Measurements from ENCODE around the gene SLC30A4. TPM values are rescaled to one million over a fixed set of nuclear protein-coding genes. Genes with fewer than 3 reads are reported as not detected.

The SLC30A4 gene
- total and polyA plus RNA-seq, 2 of the 4 experiments (the other 2 are of a cell fraction), result 2.1 to 5.6 TPM

GRCh38 chr15:45454814-45455213 is 67.7 kb downstream of the SLC30A4 start:
- H2BK5ac ChIP-seq (ENCODE audit: low read depth, low read length, poor library complexity, severe bottlenecking), result peak overlapping the region; percentile 85
- peak overlapping the region; percentile 85 for H4K91ac ChIP-seq (ENCODE audit: insufficient read depth, low read depth, low read length)
- ChIA-PET POLR2A (ENCODE audit: unreplicated experiment) (no interaction called here), CTCF (interaction anchor here (1.0 to 3.7 kb wide), 2 partner anchors 25 to 26 kb away, joined by 3 to 48 read pairs; no protein-coding TSS in a partner anchor)
- no TSS peak for BruUV-seq (replicated peaks)
- peak overlapping the region; percentile 48 for H3K9ac ChIP-seq (ENCODE audit: low read depth, low read length)
- H3K27me3 ChIP-seq (ENCODE audit: control insufficient read depth, insufficient read depth, low read length), result no peaks in the 10 kb centered on the region
- H4K20me1 ChIP-seq (ENCODE audit: insufficient read depth, low read length), result no peaks in the 10 kb centered on the region
- peak overlapping the region; percentile 93; the same call in 2 of the 3 replicates for H2BK15ac ChIP-seq (ENCODE audit: low read depth, low read length)
- no peak overlapping the region for H3K4me3 ChIP-seq (ENCODE audit: insufficient read depth, low read depth, low read length)
- peak overlapping the region; percentile 89 for H2BK120ac ChIP-seq (ENCODE audit: low read depth, low read length)
- H3K79me1 ChIP-seq (ENCODE audit: low read depth in 1 of 2, low read length in 2 of 2), result no peaks in the 10 kb centered on the region; a peak in 1 of 4 replicates
- H4K5ac ChIP-seq (ENCODE audit: low read depth, low read length), result peak overlapping the region; percentile 63
- H3K14ac ChIP-seq (replicated peaks; ENCODE audit: low read depth, low read length), result peak overlapping the region; percentile 61
- WGBS, 2 experiments (ENCODE audit: extremely low coverage in 2 of 2, insufficient read length in 1 of 2), result 2% methylated on average over 8 of the region's 8 CpGs; no CpG with 5 or more reads in 1 of the 2 experiments
- peak overlapping the region; percentile 91 for H2AK5ac ChIP-seq (ENCODE audit: low read depth, low read length)
- peak overlapping the region; percentile 86 for H2AFZ ChIP-seq (replicated peaks; ENCODE audit: low read length, poor library complexity)
- H3K4me1 ChIP-seq (ENCODE audit: control insufficient read depth, insufficient read depth, low read length), result peaks cover 19% of the 10 kb centered on the region
- peak; percentile 67 for ATAC-seq (ENCODE audit: low read depth)
- no peaks in the 10 kb centered on the region; the same call in none of the 2 replicates for H3K9me1 ChIP-seq (ENCODE audit: insufficient read depth, low read length)
- peak overlapping the region; percentile 83 to 97 for H4K8ac ChIP-seq (ENCODE audit: low read depth in 2 of 2, low read length in 2 of 2)
- H3K27ac ChIP-seq (ENCODE audit: insufficient read depth, low read length), result peak overlapping the region; percentile 65
- dilution Hi-C loops (cut with HindIII; ENCODE audit: low sequenced_read_pairs, unreplicated experiment) (no loop called here), intact Hi-C loops (cut with micrococcal nuclease) (no loop called here), in situ Hi-C loops (cut with MboI; ENCODE audit: low sequenced_read_pairs) (loop anchor here (10.0 kb wide), 1 partner anchor 160 kb away; no protein-coding TSS in a partner anchor)
- peak; percentile 98 for DNase-seq
- peak overlapping the region; percentile 87 for H3K4ac ChIP-seq (ENCODE audit: low read depth, low read length)
- H3K36me3 ChIP-seq (ENCODE audit: control insufficient read depth, insufficient read depth, low read length), result no peaks in the 10 kb centered on the region
- H2BK20ac ChIP-seq (ENCODE audit: low read depth, low read length), result peak overlapping the region; percentile 90
- TF ChIP-seq RAD21 (IDR thresholded peaks at IDR 0.05; ENCODE audit: low read length), result peak; percentile 10; the same call in 1 of the 2 replicates
- TF ChIP-seq POLR2A (IDR thresholded peaks at IDR 0.05; ENCODE audit: low read depth, low read length), result no peak
- TF ChIP-seq, protein P1, sequence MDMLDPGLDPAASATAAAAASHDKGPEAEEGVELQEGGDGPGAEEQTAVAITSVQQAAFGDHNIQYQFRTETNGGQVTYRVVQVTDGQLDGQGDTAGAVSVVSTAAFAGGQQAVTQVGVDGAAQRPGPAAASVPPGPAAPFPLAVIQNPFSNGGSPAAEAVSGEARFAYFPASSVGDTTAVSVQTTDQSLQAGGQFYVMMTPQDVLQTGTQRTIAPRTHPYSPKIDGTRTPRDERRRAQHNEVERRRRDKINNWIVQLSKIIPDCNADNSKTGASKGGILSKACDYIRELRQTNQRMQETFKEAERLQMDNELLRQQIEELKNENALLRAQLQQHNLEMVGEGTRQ (IDR thresholded peaks at IDR 0.05; ENCODE audit: low read depth, low read length), result no peak
- TF ChIP-seq RCOR1 (IDR thresholded peaks at IDR 0.05; ENCODE audit: insufficient replicate concordance, low read length), result peak; percentile 46
- TF ChIP-seq FOS (IDR thresholded peaks at IDR 0.05; ENCODE audit: low read depth, low read length), result no peak
- TF ChIP-seq CEBPB (IDR thresholded peaks at IDR 0.05; ENCODE audit: low read depth, low read length), result peak; percentile 76
- TF ChIP-seq RFX5 (IDR thresholded peaks at IDR 0.05; ENCODE audit: low read depth, low read length), result no peak
- TF ChIP-seq MAZ (IDR thresholded peaks at IDR 0.05; ENCODE audit: borderline replicate concordance, low read depth, low read length), result no peak; the same call in 1 of the 2 replicates
- TF ChIP-seq, protein P2, sequence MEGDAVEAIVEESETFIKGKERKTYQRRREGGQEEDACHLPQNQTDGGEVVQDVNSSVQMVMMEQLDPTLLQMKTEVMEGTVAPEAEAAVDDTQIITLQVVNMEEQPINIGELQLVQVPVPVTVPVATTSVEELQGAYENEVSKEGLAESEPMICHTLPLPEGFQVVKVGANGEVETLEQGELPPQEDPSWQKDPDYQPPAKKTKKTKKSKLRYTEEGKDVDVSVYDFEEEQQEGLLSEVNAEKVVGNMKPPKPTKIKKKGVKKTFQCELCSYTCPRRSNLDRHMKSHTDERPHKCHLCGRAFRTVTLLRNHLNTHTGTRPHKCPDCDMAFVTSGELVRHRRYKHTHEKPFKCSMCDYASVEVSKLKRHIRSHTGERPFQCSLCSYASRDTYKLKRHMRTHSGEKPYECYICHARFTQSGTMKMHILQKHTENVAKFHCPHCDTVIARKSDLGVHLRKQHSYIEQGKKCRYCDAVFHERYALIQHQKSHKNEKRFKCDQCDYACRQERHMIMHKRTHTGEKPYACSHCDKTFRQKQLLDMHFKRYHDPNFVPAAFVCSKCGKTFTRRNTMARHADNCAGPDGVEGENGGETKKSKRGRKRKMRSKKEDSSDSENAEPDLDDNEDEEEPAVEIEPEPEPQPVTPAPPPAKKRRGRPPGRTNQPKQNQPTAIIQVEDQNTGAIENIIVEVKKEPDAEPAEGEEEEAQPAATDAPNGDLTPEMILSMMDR (conservative IDR thresholded peaks at IDR 0.05; ENCODE audit: low read depth, low read length), result peak; percentile 28; the same call in 1 of the 2 replicates
- TF ChIP-seq BHLHE40 (IDR thresholded peaks at IDR 0.05; ENCODE audit: low read depth, low read length), result peak; percentile 46; the same call in 1 of the 2 replicates
- TF ChIP-seq ELK1 (IDR thresholded peaks at IDR 0.05; ENCODE audit: borderline replicate concordance, low read depth, low read length), result no peak
- H3K9me3 ChIP-seq (ENCODE audit: control insufficient read depth, insufficient read depth, low read length), result no peaks in the 10 kb centered on the region
- peak overlapping the region; percentile 38; the same call in 1 of the 2 replicates for H3K56ac ChIP-seq (ENCODE audit: extremely low read depth, insufficient read depth, low read length)
- peak overlapping the region; percentile 51 for H3K23ac ChIP-seq (ENCODE audit: low read depth, low read length)
- H2AK9ac ChIP-seq (replicated peaks; ENCODE audit: low read depth, low read length, poor library complexity), result peak overlapping the region; percentile 63
- H3K18ac ChIP-seq (ENCODE audit: low read depth, low read length), result peak overlapping the region; percentile 73
- peak overlapping the region; percentile 77 for H3K4me2 ChIP-seq (ENCODE audit: low read depth, low read length)
